ENCODE data around the gene DSC1. TPM values are rescaled to one million over a fixed set of nuclear protein-coding genes. Genes with fewer than 3 reads are reported as not detected.

The DSC1 gene
- total RNA-seq, 1 experiment from 2014 or later, result not detected

- DNase-seq (ENCODE audit: low spot score) (no peak), ATAC-seq (no peak)
- H3K9me3 Mint-ChIP-seq, result no peaks in the 10 kb centered on the region
- H3K27me3 Mint-ChIP-seq (ENCODE audit: low read depth), result no peaks in the 10 kb centered on the region
- POLR2A ChIA-PET, result no interaction called here
- no peak overlapping the region for H3K27ac Mint-ChIP-seq
- no peak for TF ChIP-seq RORB (CRISPR knock-in tag; IDR thresholded peaks at IDR 0.05)
- TF ChIP-seq, protein P1, sequence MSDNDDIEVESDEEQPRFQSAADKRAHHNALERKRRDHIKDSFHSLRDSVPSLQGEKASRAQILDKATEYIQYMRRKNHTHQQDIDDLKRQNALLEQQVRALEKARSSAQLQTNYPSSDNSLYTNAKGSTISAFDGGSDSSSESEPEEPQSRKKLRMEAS (CRISPR knock-in tag; IDR thresholded peaks at IDR 0.05), result no peak
- TF ChIP-seq EMX1 (CRISPR knock-in tag; IDR thresholded peaks at IDR 0.05), result no peak
- TF ChIP-seq ZNF317 (CRISPR knock-in tag; IDR thresholded peaks at IDR 0.05; ENCODE audit: borderline replicate concordance, low read depth), result no peak
- no peak for TF ChIP-seq MYBL2 (CRISPR knock-in tag; IDR thresholded peaks at IDR 0.05)
- no peak for TF ChIP-seq MLX (CRISPR knock-in tag; IDR thresholded peaks at IDR 0.05)
- TF ChIP-seq JAZF1 (CRISPR knock-in tag; IDR thresholded peaks at IDR 0.05), result no peak
- TF ChIP-seq ZNF423 (CRISPR knock-in tag; IDR thresholded peaks at IDR 0.05), result no peak
- TF ChIP-seq PRDM15 (CRISPR knock-in tag; IDR thresholded peaks at IDR 0.05), result no peak
- TF ChIP-seq PRRX2 (CRISPR knock-in tag; IDR thresholded peaks at IDR 0.05), result no peak
- H3K4me1 Mint-ChIP-seq, result no peaks in the 10 kb centered on the region
- H3K4me3 Mint-ChIP-seq, result no peak overlapping the region
- CTCF ChIA-PET, result no interaction called here
- H3K36me3 Mint-ChIP-seq, result no peaks in the 10 kb centered on the region
These were observed 23.9 kb downstream of the DSC1 start for GRCh38 chr18:31138709-31139108.

- CTCF ChIA-PET, result no interaction called here
These were observed 27.6 kb downstream of the DSC1 start for GRCh38 chr18:31134988-31135529.

More at GRCh38 chr18:31134988-31135529, 27.6 kb downstream of the DSC1 start:
- Mint-ChIP-seq H3K9me3 (no peaks in the 10 kb centered on the region), H3K36me3 (no peaks in the 10 kb centered on the region), H3K27ac (no peak overlapping the region), H3K4me1 (no peaks in the 10 kb centered on the region), H3K4me3 (no peak overlapping the region), H3K27me3 (ENCODE audit: low read depth) (no peaks in the 10 kb centered on the region)
- POLR2A ChIA-PET, result no interaction called here
- DNase-seq (ENCODE audit: low spot score), result no peak
- TF ChIP-seq, protein P2, sequence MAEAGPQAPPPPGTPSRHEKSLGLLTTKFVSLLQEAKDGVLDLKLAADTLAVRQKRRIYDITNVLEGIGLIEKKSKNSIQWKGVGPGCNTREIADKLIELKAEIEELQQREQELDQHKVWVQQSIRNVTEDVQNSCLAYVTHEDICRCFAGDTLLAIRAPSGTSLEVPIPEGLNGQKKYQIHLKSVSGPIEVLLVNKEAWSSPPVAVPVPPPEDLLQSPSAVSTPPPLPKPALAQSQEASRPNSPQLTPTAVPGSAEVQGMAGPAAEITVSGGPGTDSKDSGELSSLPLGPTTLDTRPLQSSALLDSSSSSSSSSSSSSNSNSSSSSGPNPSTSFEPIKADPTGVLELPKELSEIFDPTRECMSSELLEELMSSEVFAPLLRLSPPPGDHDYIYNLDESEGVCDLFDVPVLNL (CRISPR knock-in tag; IDR thresholded peaks at IDR 0.05; ENCODE audit: borderline replicate concordance, low read depth), result no peak
- TF ChIP-seq FOXJ3 (CRISPR knock-in tag; IDR thresholded peaks at IDR 0.05; ENCODE audit: borderline replicate concordance) (no peak), KAT7 (CRISPR knock-in tag; IDR thresholded peaks at IDR 0.05; ENCODE audit: borderline replicate concordance) (no peak), NR1H2 (CRISPR knock-in tag; IDR thresholded peaks at IDR 0.05) (no peak), ZSCAN18 (CRISPR knock-in tag; IDR thresholded peaks at IDR 0.05) (no peak), CREM (CRISPR knock-in tag; IDR thresholded peaks at IDR 0.05) (no peak), SMAD4 (CRISPR knock-in tag; IDR thresholded peaks at IDR 0.05) (no peak), RELA (CRISPR knock-in tag; IDR thresholded peaks at IDR 0.05; ENCODE audit: borderline replicate concordance) (no peak)
- TF ChIP-seq, protein P3, sequence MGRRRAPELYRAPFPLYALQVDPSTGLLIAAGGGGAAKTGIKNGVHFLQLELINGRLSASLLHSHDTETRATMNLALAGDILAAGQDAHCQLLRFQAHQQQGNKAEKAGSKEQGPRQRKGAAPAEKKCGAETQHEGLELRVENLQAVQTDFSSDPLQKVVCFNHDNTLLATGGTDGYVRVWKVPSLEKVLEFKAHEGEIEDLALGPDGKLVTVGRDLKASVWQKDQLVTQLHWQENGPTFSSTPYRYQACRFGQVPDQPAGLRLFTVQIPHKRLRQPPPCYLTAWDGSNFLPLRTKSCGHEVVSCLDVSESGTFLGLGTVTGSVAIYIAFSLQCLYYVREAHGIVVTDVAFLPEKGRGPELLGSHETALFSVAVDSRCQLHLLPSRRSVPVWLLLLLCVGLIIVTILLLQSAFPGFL (CRISPR knock-in tag; IDR thresholded peaks at IDR 0.05; ENCODE audit: borderline replicate concordance), result no peak
- TF ChIP-seq, protein P4, sequence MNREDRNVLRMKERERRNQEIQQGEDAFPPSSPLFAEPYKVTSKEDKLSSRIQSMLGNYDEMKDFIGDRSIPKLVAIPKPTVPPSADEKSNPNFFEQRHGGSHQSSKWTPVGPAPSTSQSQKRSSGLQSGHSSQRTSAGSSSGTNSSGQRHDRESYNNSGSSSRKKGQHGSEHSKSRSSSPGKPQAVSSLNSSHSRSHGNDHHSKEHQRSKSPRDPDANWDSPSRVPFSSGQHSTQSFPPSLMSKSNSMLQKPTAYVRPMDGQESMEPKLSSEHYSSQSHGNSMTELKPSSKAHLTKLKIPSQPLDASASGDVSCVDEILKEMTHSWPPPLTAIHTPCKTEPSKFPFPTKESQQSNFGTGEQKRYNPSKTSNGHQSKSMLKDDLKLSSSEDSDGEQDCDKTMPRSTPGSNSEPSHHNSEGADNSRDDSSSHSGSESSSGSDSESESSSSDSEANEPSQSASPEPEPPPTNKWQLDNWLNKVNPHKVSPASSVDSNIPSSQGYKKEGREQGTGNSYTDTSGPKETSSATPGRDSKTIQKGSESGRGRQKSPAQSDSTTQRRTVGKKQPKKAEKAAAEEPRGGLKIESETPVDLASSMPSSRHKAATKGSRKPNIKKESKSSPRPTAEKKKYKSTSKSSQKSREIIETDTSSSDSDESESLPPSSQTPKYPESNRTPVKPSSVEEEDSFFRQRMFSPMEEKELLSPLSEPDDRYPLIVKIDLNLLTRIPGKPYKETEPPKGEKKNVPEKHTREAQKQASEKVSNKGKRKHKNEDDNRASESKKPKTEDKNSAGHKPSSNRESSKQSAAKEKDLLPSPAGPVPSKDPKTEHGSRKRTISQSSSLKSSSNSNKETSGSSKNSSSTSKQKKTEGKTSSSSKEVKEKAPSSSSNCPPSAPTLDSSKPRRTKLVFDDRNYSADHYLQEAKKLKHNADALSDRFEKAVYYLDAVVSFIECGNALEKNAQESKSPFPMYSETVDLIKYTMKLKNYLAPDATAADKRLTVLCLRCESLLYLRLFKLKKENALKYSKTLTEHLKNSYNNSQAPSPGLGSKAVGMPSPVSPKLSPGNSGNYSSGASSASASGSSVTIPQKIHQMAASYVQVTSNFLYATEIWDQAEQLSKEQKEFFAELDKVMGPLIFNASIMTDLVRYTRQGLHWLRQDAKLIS (CRISPR knock-in tag; IDR thresholded peaks at IDR 0.05; ENCODE audit: borderline replicate concordance), result no peak
- ATAC-seq, result no peak
